Measurements from ENCODE around the gene IHH.

GRCh38 chr2:219045937-219046550 lies 14.7 kb downstream of the IHH start:
- no peak for TF ChIP-seq YY1 (IDR thresholded peaks at IDR 0.05; ENCODE audit: insufficient read depth, insufficient read length)
- no peak for TF ChIP-seq SUZ12 (IDR thresholded peaks at IDR 0.05; ENCODE audit: extremely low read depth, insufficient read depth, insufficient read length)
